ENCODE data around the gene PALLD.

PALLD gene

GRCh38 chr4:168558599-168558998 lies 61.7 kb downstream of the PALLD start:
- POLR2A ChIA-PET = no interaction called here
- TF ChIP-seq, protein P1, sequence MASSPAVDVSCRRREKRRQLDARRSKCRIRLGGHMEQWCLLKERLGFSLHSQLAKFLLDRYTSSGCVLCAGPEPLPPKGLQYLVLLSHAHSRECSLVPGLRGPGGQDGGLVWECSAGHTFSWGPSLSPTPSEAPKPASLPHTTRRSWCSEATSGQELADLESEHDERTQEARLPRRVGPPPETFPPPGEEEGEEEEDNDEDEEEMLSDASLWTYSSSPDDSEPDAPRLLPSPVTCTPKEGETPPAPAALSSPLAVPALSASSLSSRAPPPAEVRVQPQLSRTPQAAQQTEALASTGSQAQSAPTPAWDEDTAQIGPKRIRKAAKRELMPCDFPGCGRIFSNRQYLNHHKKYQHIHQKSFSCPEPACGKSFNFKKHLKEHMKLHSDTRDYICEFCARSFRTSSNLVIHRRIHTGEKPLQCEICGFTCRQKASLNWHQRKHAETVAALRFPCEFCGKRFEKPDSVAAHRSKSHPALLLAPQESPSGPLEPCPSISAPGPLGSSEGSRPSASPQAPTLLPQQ (tag by site-specific recombination; IDR thresholded peaks at IDR 0.05) = no peak
- Histone ChIP-seq H3K4me1 (ENCODE audit: control insufficient read depth, insufficient read depth, low read length) (peaks cover 23% of the 10 kb centered on the region), H3K4me3 (ENCODE audit: low read depth, low read length) (no peak overlapping the region), H3K27ac (ENCODE audit: extremely low read depth, low read depth, low read length) (no peak overlapping the region), H3K36me3 (ENCODE audit: control insufficient read depth in 2 of 2, insufficient read depth in 1 of 2, low read length in 2 of 2) (no peaks in the 10 kb centered on the region), H3K9me3 (ENCODE audit: control insufficient read depth, insufficient read depth, low read depth, low read length) (no peaks in the 10 kb centered on the region)
- CTCF ChIA-PET = no interaction called here

DNA sequence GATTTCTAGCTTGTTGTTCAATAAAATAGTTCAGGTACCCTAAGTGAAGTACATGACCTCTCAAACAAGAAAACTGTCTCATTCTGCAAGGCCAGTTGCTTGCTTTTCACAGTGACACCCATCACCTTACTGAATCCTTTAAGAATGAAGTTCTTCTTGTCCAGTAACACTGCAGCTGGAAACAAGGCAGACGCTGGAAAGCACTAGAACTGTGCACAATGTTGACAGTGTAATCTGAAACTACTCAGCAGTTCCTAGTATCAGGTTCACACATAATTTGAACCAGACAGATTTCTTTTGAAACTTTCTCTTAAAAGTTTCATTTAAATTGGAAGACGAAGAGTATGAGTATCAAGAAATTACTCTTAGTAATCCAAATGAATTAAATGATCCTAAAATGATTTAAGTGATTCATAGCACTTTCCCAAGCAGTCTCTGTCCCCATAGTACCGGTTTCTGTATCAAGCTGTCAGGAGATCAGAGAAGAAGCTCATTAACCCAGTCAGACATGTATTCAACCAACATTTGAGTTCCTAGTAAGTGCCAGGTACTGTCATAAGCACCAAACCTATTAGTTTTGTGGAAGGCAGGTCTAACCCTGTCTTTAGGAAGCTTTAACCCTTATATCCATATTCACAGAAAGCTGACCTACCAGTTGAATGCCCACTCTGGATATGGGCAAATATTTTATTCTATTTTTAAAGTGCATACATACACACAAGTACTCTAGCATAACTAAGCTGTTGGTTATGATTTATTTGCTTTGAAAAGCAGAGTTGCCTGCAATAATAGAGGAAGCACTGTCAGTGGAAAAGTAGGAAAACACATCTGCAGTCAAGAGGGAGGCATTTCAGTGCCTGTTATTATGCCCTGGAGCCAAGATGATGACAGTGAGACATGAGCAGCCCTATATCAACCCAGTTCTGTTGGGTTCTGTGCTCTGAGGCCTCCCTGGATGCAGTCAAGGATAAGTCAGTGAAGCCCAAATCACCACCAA lies 63.6 kb downstream of the PALLD start:
- Histone ChIP-seq H3K4me1 (ENCODE audit: control insufficient read depth, insufficient read depth, low read length) (peaks cover 26% of the 10 kb centered on the region), H3K36me3 (ENCODE audit: control insufficient read depth in 2 of 2, insufficient read depth in 1 of 2, low read length in 2 of 2) (no peaks in the 10 kb centered on the region), H3K9me3 (ENCODE audit: control insufficient read depth, insufficient read depth, low read depth, low read length) (no peaks in the 10 kb centered on the region), H3K4me3 (ENCODE audit: low read depth, low read length) (no peak overlapping the region), H3K27ac (ENCODE audit: extremely low read depth, low read depth, low read length) (peak overlapping the region; percentile 63)
- TF ChIP-seq ZBTB6 (tag by site-specific recombination; IDR thresholded peaks at IDR 0.05) (no peak), PRDM6 (tag by site-specific recombination; IDR thresholded peaks at IDR 0.05) (peak; percentile 32), ZNF18 (tag by site-specific recombination; IDR thresholded peaks at IDR 0.05) (peak; percentile 51), SCRT2 (tag by site-specific recombination; IDR thresholded peaks at IDR 0.05) (peak; percentile 67), SCRT1 (tag by site-specific recombination; IDR thresholded peaks at IDR 0.05; ENCODE audit: borderline replicate concordance) (peak; percentile 27; the same call in 1 of the 2 replicates), ZBTB17 (tag by site-specific recombination; IDR thresholded peaks at IDR 0.05) (0 out of 2 replicates have a peak, but pooled peaks have one; percentile 14)
- ChIA-PET POLR2A (interaction anchor here (1.3 to 1.7 kb wide), 2 partner anchors 271 to 450 kb away, joined by 5 read pairs; partner anchors contain the start of gene CBR4), CTCF (interaction anchor here (0.6 to 1.4 kb wide), 4 partner anchors 30 to 68 kb away, joined by 3 to 4 read pairs (median 3); no protein-coding TSS in a partner anchor)

GRCh38 chr4:168562041-168562571 lies 65.3 kb downstream of the PALLD start:
- peak overlapping the region; percentile 77 for H3K27ac ChIP-seq (ENCODE audit: extremely low read depth, low read depth, low read length)
- H3K9me3 ChIP-seq (ENCODE audit: control insufficient read depth, insufficient read depth, low read depth, low read length) = no peaks in the 10 kb centered on the region
- POLR2A ChIA-PET = interaction anchor here (0.9 to 1.7 kb wide), 2 partner anchors 40 to 270 kb away, joined by 3 to 5 read pairs; no protein-coding TSS in a partner anchor
- no peaks in the 10 kb centered on the region for H3K36me3 ChIP-seq (ENCODE audit: control insufficient read depth in 2 of 2, insufficient read depth in 1 of 2, low read length in 2 of 2)
- CTCF ChIA-PET = no interaction called here
- peaks cover 26% of the 10 kb centered on the region for H3K4me1 ChIP-seq (ENCODE audit: control insufficient read depth, insufficient read depth, low read length)
- H3K4me3 ChIP-seq (ENCODE audit: low read depth, low read length) = no peak overlapping the region
- TF ChIP-seq ZSCAN23 (tag by site-specific recombination; IDR thresholded peaks at IDR 0.05) (0 out of 2 replicates have a peak, but pooled peaks have one; percentile 38), TSHZ1 (tag by site-specific recombination; IDR thresholded peaks at IDR 0.05; ENCODE audit: borderline replicate concordance) (peak; percentile 42; the same call in 1 of the 2 replicates), ZEB2 (tag by site-specific recombination; IDR thresholded peaks at IDR 0.05) (peak; percentile 58; the same call in 1 of the 2 replicates), GFI1B (tag by site-specific recombination; IDR thresholded peaks at IDR 0.05) (no peak), KLF7 (tag by site-specific recombination; IDR thresholded peaks at IDR 0.05; ENCODE audit: borderline replicate concordance) (no peak), OSR2 (tag by site-specific recombination; IDR thresholded peaks at IDR 0.05) (no peak), ZNF202 (tag by site-specific recombination; IDR thresholded peaks at IDR 0.05; ENCODE audit: borderline replicate concordance) (no peak), ZNF24 (tag by site-specific recombination; IDR thresholded peaks at IDR 0.05) (peak; percentile 83)
- TF ChIP-seq, protein P2, sequence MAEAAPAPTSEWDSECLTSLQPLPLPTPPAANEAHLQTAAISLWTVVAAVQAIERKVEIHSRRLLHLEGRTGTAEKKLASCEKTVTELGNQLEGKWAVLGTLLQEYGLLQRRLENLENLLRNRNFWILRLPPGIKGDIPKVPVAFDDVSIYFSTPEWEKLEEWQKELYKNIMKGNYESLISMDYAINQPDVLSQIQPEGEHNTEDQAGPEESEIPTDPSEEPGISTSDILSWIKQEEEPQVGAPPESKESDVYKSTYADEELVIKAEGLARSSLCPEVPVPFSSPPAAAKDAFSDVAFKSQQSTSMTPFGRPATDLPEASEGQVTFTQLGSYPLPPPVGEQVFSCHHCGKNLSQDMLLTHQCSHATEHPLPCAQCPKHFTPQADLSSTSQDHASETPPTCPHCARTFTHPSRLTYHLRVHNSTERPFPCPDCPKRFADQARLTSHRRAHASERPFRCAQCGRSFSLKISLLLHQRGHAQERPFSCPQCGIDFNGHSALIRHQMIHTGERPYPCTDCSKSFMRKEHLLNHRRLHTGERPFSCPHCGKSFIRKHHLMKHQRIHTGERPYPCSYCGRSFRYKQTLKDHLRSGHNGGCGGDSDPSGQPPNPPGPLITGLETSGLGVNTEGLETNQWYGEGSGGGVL (tag by site-specific recombination; IDR thresholded peaks at IDR 0.05) = no peak

Measured in HEK293 (cell line).